GM12878 (cell line): ENCODE results near the gene PRSS33. TPM values are rescaled to one million over a fixed set of nuclear protein-coding genes. Genes with fewer than 3 reads are reported as not detected.

Experiments
- ATAC-seq: fragments of 200-7000 bp; cut with Tn5 transposase; 3 replicates; pipeline ENCODE4 v1.9.1; 2020; ENCODE audit warnings: mild to moderate bottlenecking, moderate library complexity
- BruUV-seq: library from RNA; stranded (reverse); fragments of 400-500 nt; replicated peaks from 2 replicates; lab custom pipeline; 2021; lab: Mats Ljungman, UMichigan
- CTCF ChIA-PET: fragments of 300-600 bp; sonication (Branson Sonifier 250); formaldehyde crosslinking; extraction: SDS; loops from one replicate; lab custom pipeline; 2021; ENCODE audit warnings: inconsistent platforms; lab: Yijun Ruan, JAX
- POLR2A ChIA-PET: fragments of 350-600 bp; formaldehyde crosslinking; extraction: SDS; loops from one replicate; lab custom pipeline; 2021; ENCODE audit warnings: inconsistent platforms; lab: Charles Lee
- RAD21 ChIA-PET: fragments of 300-600 bp; sonication (Branson Sonifier 250); formaldehyde crosslinking; loops from one replicate; lab custom pipeline; 2023; ENCODE audit warnings: antibody characterized with exemption; ENCODE audit not compliant: unreplicated experiment; lab: Charles Lee
- SMC1A ChIA-PET: fragments of 300-600 bp; sonication (Branson Sonifier 250); formaldehyde crosslinking; loops from one replicate; lab custom pipeline; 2023; ENCODE audit not compliant: unreplicated experiment, uncharacterized antibody; lab: Charles Lee
- DNase-seq: peaks from one replicate; pipeline ENCODE4 v3.0.0-alpha.2; 2011; ENCODE audit warnings: low read depth, low spot score
- FAIRE-seq: peaks from 3 replicates; lab custom pipeline; 2011; peaks lifted over from hg19 to GRCh38; lab: Jason Lieb, UNC
- H2AFZ ChIP-seq: 2 replicates; pipeline ENCODE4 v1.6.0; 2011; ENCODE audit warnings: low read depth, low read length, control low read depth; ENCODE audit not compliant: control insufficient read depth
- H3K27ac ChIP-seq: 2 replicates; pipeline ENCODE4 v1.5.1; 2011; ENCODE audit warnings: control low read depth; ENCODE audit not compliant: control insufficient read depth, insufficient read depth
- H3K27me3 ChIP-seq, 2 experiments: replicated peaks in 1 of 2; 2 replicates each; pipeline versions ENCODE4 v1.6.0 to v1.6.1; 2011; ENCODE audit warnings: low read length in 1 of 2; ENCODE audit not compliant: control insufficient read depth in 2 of 2, insufficient read depth in 2 of 2
- H3K36me3 ChIP-seq, 2 experiments: 2 replicates each; pipeline ENCODE4 v1.5.1; 2011; ENCODE audit warnings: low read length in 1 of 2; ENCODE audit not compliant: control insufficient read depth in 2 of 2, insufficient read depth in 2 of 2
- H3K4me1 ChIP-seq: 2 replicates; pipeline ENCODE4 v1.6.1; 2011; ENCODE audit warnings: mild to moderate bottlenecking, low read length, moderate library complexity, mixed read lengths; ENCODE audit not compliant: control insufficient read depth, insufficient read depth
- H3K4me2 ChIP-seq: 2 replicates; pipeline ENCODE4 v1.6.0; 2011; ENCODE audit warnings: control low read depth; ENCODE audit not compliant: control insufficient read depth, insufficient read depth
- H3K4me3 ChIP-seq: fragments of 200-600 bp; sonication (generic); 2 replicates; pipeline ENCODE4 v1.5.1; 2016
- H3K79me2 ChIP-seq: 2 replicates; pipeline ENCODE4 v1.6.0; 2011; ENCODE audit warnings: low read length; ENCODE audit not compliant: control insufficient read depth, insufficient read depth
- H3K9ac ChIP-seq: 2 replicates; pipeline ENCODE4 v1.8.0; 2011; ENCODE audit warnings: low read length, control low read depth, mixed read lengths; ENCODE audit not compliant: control insufficient read depth, insufficient read depth
- H3K9me3 ChIP-seq: replicated peaks from 3 replicates; pipeline ENCODE4 v1.5.1; 2011; ENCODE audit warnings: mild to moderate bottlenecking, low read length; ENCODE audit not compliant: control insufficient read depth, insufficient read depth
- H4K20me1 ChIP-seq: 2 replicates; pipeline ENCODE4 v1.6.0; 2011; ENCODE audit not compliant: control insufficient read depth, insufficient read depth
- HDAC6 ChIP-seq: fragments of 200-600 bp; sonication (generic); IDR thresholded peaks from one replicate; pipeline ENCODE4 v1.8.0; 2017; ENCODE audit warnings: antibody characterized with exemption; ENCODE audit not compliant: unreplicated experiment
- NKRF ChIP-seq: fragments of 450-650 bp; conservative IDR thresholded peaks from 2 replicates; pipeline ENCODE4 v1.6.1; 2017; ENCODE audit warnings: mild to moderate bottlenecking, moderate library complexity
- POLR2A ChIP-seq: IDR thresholded peaks from 2 replicates; pipeline ENCODE4 v1.6.1; 2011; ENCODE audit warnings: low read depth, mild to moderate bottlenecking, low read length
- RELA ChIP-seq: fragments of 450-650 bp; IDR thresholded peaks from 2 replicates; pipeline ENCODE4 v1.8.0; 2014; ENCODE audit warnings: borderline replicate concordance; ENCODE audit not compliant: partially characterized antibody
- SMAD5 ChIP-seq: IDR thresholded peaks from 2 replicates; pipeline ENCODE4 v1.6.1; 2016; ENCODE audit warnings: antibody characterized with exemption, low read depth
- SPI1 ChIP-seq: IDR thresholded peaks from 2 replicates; pipeline ENCODE4 v1.6.1; 2011; ENCODE audit warnings: low read depth, mild to moderate bottlenecking, low read length, moderate library complexity, borderline replicate concordance; ENCODE audit not compliant: insufficient read depth
- ZNF687 ChIP-seq: fragments of 450-650 bp; IDR thresholded peaks from 2 replicates; pipeline ENCODE4 v1.6.1; 2017; ENCODE audit warnings: mild to moderate bottlenecking, moderate library complexity
- WGBS: methylation state at CpG from one replicate; pipeline ENCODE4 v1.1.6; 2016; ENCODE audit warnings: low lambda C conversion rate; ENCODE audit not compliant: insufficient replicate concordance, insufficient coverage; ENCODE audit errors: missing lambda C conversion rate; 5-methylcytosine and 5-hydroxymethylcytosine counted together
- in situ Hi-C: fragments of 300-500 bp; cut with MboI; formaldehyde crosslinking; loops from 9 replicates; pipeline ENCODE4 v1.14.3; 2018; ENCODE audit warnings: mixed read lengths
- intact Hi-C: fragments of 100-400 bp; cut with micrococcal nuclease; formaldehyde crosslinking; loops from one replicate; pipeline ENCODE4 v1.14.2; 2022; ENCODE audit not compliant: unreplicated experiment
- polyA plus RNA-seq, 11 experiments: library from polyadenylated mRNA; depleted of rRNA in 4 of 11; unstranded in 6 of 11; stranded (reverse) in 5 of 11; fragments of >200 nt; fragmentation: Nextera tagmentation in 4 of 11; fragmentation: Illumina TruSeq in 1 of 11; extraction: Ambion mirVana in 4 of 11; extraction: Trizol in 1 of 11; gene quantifications; 1 replicate in 1 of 11; 2 replicates in 10 of 11; pipeline versions ENCODE4 v1.2.1 to v1.2.3, GENCODE V29; 2011 to 2016; ENCODE audit warnings: inconsistent platforms in 2 of 11, missing spikeins in 2 of 11, low read depth in 1 of 11
- total RNA-seq, 4 experiments: library from RNA; depleted of rRNA in 3 of 4; stranded (reverse); fragments of >200 nt in 3 of 4; fragmentation: Illumina TruSeq in 1 of 4; extraction: Trizol in 1 of 4; gene quantifications; 2 replicates each; pipeline versions ENCODE4 v1.2.1 to v1.2.3, GENCODE V29; 2013 to 2021

The PRSS33 gene
- total and polyA plus RNA-seq, 10 of the 15 experiments (the other 5 are each of a cell fraction or from before 2014, with no cell fraction given): not detected

DNA sequence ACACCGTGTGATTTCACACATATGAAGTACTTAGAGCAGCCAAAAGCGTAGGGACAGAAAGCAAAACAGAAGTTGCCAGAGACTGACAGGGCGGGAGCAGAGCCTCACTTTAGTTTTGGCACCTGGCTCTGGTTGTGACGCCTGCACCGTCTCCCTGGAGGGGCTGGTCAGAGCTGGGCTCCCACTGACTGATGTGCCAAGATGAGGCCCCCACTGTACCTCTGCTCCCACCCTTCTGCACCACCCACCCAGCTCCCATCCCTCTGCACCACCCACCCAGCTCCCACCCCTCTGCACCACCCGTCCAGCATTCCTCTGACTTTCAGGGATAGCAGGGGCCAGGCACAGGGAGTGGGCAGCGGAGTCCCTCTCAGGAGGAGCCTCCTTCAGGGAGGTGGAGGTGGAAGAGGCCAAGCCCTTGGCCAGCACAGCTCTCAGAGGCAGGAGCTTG lies 26.4 kb upstream of the PRSS33 start:
- H4K20me1 ChIP-seq: no peaks in the 10 kb centered on the region
- H3K9me3 ChIP-seq: no peaks in the 10 kb centered on the region
- no peak overlapping the region for H3K4me2 ChIP-seq
- intact Hi-C loops (no loop called here), in situ Hi-C loops (no loop called here)
- ATAC-seq (no peak), FAIRE-seq (no peak), DNase-seq (no peak)
- TF ChIP-seq SPI1: no peak
- no peak for TF ChIP-seq POLR2A
- no peak for TF ChIP-seq HDAC6
- TF ChIP-seq ZNF687: no peak
- no peak for TF ChIP-seq RELA
- no peak for TF ChIP-seq NKRF
- TF ChIP-seq SMAD5: no peak
- no peaks in the 10 kb centered on the region for H3K36me3 ChIP-seq
- WGBS: 55% methylated on average over 7 of the region's 7 CpGs
- SMC1A ChIA-PET: interaction anchor here (1.0 kb wide), 1 partner anchor 104 kb away, joined by 3 read pairs; no protein-coding TSS in a partner anchor
- H3K27ac ChIP-seq: no peak overlapping the region
- H2AFZ ChIP-seq: no peak overlapping the region
- H3K4me3 ChIP-seq: no peak overlapping the region
- peaks cover 0 to 4% of the 10 kb centered on the region in 2 experiments; a peak in 2 of 4 replicates for H3K27me3 ChIP-seq
- H3K79me2 ChIP-seq: peaks cover 7% of the 10 kb centered on the region
- no TSS peak for BruUV-seq
- H3K4me1 ChIP-seq: no peaks in the 10 kb centered on the region
- RAD21 ChIA-PET: no interaction called here
- CTCF ChIA-PET: no interaction called here
- POLR2A ChIA-PET: no interaction called here
- H3K9ac ChIP-seq: no peak overlapping the region
